Tibial artery (tissue), 4 donors: ENCODE data around the gene SULT1B1.

Source experiments
- DNase-seq, 2 donors: peaks; one replicate each; pipeline ENCODE4 v3.0.0-alpha.2; 2019
- H3K27ac ChIP-seq, 2 donors: fragments of 200-600 bp; sonication (generic) in 1 of 2; 1 replicate in 1 of 2; 2 replicates in 1 of 2; pipeline ENCODE4 v1.5.1; 2018 to 2019; ENCODE audit warnings: mild to moderate bottlenecking in 1 of 2
- H3K27me3 ChIP-seq, 2 donors: fragments of 200-600 bp; sonication (generic) in 1 of 2; one replicate each; pipeline versions ENCODE4 v1.5.1 to v1.6.0; 2016 to 2019
- H3K36me3 ChIP-seq, 3 donors: fragments of 200-600 bp; sonication (generic) in 2 of 3; one replicate each; pipeline ENCODE4 v1.5.1; 2016 to 2019; ENCODE audit warnings: mild to moderate bottlenecking in 2 of 3
- H3K4me1 ChIP-seq, 4 donors: fragments of 200-600 bp; sonication (generic) in 2 of 4; 1 replicate in 3 of 4; 2 replicates in 1 of 4; pipeline ENCODE4 v1.5.1; 2016 to 2019
- H3K4me3 ChIP-seq, 2 donors: fragments of 200-600 bp; sonication (generic) in 1 of 2; 1 replicate in 1 of 2; 2 replicates in 1 of 2; pipeline ENCODE4 v1.5.1; 2018 to 2019; ENCODE audit warnings: mild to moderate bottlenecking in 2 of 2
- H3K9me3 ChIP-seq, 3 donors: fragments of 200-600 bp; sonication (generic) in 1 of 3; one replicate each; pipeline ENCODE4 v1.5.1; 2016 to 2019
- CTCF ChIP-seq, 2 experiments: fragments of 200-600 bp in 1 of 2; fragments of 450-650 bp in 1 of 2; IDR thresholded peaks; one replicate each; pipeline ENCODE4 v1.5.1; 2017 to 2019; ENCODE audit warnings: antibody characterized with exemption in 2 of 2, mild to moderate bottlenecking in 1 of 2, moderate library complexity in 1 of 2
- intact Hi-C: fragments of 100-400 bp; cut with DNase I; formaldehyde crosslinking; loops from one replicate; pipeline ENCODE4 v1.15.0; 2023; ENCODE audit warnings: low total_unique reads

SULT1B1 gene

GRCh38 chr4:69710580-69710979 is 49.8 kb downstream of the SULT1B1 start:
- Histone ChIP-seq H3K4me3 (no peak overlapping the region), H3K36me3 (no peaks in the 10 kb centered on the region), H3K27me3 (no peaks in the 10 kb centered on the region), H3K9me3 (no peaks in the 10 kb centered on the region), H3K4me1 (no peaks in the 10 kb centered on the region), H3K27ac (no peak overlapping the region)
- intact Hi-C loops = no loop called here
- no peak for DNase-seq
- no peak for TF ChIP-seq CTCF (IDR thresholded peaks at IDR 0.05)

DNA sequence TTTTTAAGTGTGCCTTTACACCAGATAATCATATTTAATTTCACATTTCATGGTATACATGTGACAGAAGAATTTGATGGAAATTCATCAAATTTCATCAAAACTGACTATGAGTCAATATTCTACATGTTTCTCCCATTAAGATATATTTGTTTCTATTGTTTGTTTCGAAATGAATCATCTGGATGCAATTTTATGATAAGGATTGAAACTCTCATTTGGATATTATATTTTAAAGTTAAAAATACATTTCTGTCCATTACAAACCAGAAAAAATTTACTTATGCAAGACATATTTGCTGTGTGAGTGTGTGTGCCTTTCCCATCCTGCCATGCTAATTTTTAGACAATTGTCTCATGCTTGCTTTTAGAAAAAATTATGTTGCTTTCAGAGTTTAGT is 52.2 kb downstream of the SULT1B1 start:
- no peak for DNase-seq
- H3K4me3 ChIP-seq = no peak overlapping the region
- H3K4me1 ChIP-seq = no peaks in the 10 kb centered on the region
- TF ChIP-seq CTCF (IDR thresholded peaks at IDR 0.05) = no peak
- H3K27ac ChIP-seq = no peak overlapping the region
- H3K36me3 ChIP-seq = no peaks in the 10 kb centered on the region
- H3K9me3 ChIP-seq = no peaks in the 10 kb centered on the region
- H3K27me3 ChIP-seq = no peaks in the 10 kb centered on the region
- intact Hi-C loops = no loop called here

- H3K36me3 ChIP-seq = no peaks in the 10 kb centered on the region
- no peak for TF ChIP-seq CTCF (IDR thresholded peaks at IDR 0.05)
- H3K9me3 ChIP-seq = no peaks in the 10 kb centered on the region
- DNase-seq = no peak
- H3K27me3 ChIP-seq = no peaks in the 10 kb centered on the region
- H3K27ac ChIP-seq = no peak overlapping the region
- intact Hi-C loops = no loop called here
- no peak overlapping the region for H3K4me3 ChIP-seq
- H3K4me1 ChIP-seq = no peaks in the 10 kb centered on the region
These were observed 52.6 kb downstream of the SULT1B1 start for GRCh38 chr4:69707807-69708206.

DNA sequence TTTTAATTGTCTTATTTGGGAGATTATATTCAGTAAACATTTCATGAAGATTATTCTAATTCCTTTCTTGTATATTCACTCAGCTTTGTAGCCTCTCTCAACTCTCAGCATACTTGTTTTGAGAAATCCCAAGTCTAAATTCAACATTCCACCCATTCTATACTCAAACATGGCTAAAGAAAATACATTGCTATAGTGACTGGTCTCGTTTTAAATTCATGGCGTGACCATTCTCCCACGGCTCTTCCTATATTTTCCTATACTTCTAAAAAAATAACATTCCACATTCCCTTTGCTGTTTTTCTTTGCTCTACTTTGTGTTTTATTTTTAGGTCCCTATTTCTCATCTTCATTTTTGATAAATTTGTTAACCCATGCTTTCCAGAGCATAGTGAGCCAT is 58.2 kb downstream of the SULT1B1 start:
- Histone ChIP-seq H3K27ac (no peak overlapping the region), H3K4me3 (no peak overlapping the region), H3K4me1 (no peaks in the 10 kb centered on the region), H3K9me3 (no peaks in the 10 kb centered on the region), H3K36me3 (no peaks in the 10 kb centered on the region), H3K27me3 (no peaks in the 10 kb centered on the region)
- intact Hi-C loops = no loop called here
- no peak for DNase-seq
- no peak for TF ChIP-seq CTCF (IDR thresholded peaks at IDR 0.05)

DNA sequence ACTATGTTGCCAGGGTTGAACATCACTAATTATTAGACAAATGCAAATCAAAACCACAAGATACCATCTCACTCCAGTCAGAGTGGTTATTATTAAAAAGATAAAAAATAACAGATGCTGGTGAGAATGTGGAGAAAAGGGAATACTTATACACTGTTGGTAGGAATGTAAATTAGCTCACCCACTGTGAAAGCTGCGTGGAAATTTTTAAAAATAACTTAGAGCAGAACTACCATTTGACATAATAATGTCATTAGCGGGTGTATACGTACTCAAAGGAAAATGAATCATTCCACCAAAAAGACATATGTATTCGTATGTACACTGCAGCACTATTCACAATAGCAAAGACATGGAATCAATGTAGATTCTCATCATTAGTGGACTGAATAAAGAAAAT is 58.7 kb downstream of the SULT1B1 start:
- intact Hi-C loops = no loop called here
- Histone ChIP-seq H3K4me3 (no peak overlapping the region), H3K27ac (no peak overlapping the region), H3K36me3 (no peaks in the 10 kb centered on the region), H3K9me3 (no peaks in the 10 kb centered on the region), H3K27me3 (no peaks in the 10 kb centered on the region), H3K4me1 (no peaks in the 10 kb centered on the region)
- DNase-seq = no peak
- no peak for TF ChIP-seq CTCF (IDR thresholded peaks at IDR 0.05)

DNA sequence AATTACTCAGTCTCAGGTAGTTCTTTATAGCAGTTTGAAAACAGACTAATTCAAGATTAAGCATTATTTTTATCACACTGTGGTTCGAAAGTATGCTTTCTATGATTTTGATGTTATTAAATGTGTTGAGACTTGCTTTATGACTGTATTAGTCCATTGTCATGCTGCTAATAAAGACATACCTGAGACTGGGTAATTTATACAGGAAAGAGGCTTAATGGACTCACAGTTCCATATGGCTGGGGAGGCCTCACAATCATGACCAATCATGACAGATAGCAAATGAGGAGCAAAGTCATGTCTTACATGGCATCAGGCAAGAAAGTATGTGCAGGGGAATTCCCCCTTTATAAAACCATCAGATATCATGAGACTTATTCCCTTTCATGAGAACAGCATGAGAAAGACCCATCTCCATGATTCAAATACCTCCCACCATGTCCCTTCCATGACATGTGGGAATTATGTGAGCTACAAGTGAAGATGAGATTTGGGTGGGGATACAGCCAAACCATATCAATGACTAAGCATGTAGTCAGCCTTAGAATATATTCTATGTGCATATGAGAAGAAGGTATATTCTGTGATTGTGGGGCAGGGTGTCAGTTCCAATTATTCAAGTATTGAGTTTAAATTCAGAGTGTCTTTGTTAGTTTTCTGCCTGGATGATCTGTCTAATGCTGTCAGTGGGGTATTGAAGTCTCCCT is 62.7 kb downstream of the SULT1B1 start:
- H3K27me3 ChIP-seq = no peaks in the 10 kb centered on the region
- H3K36me3 ChIP-seq = no peaks in the 10 kb centered on the region
- intact Hi-C loops = no loop called here
- no peaks in the 10 kb centered on the region for H3K4me1 ChIP-seq
- TF ChIP-seq CTCF (IDR thresholded peaks at IDR 0.05) = no peak
- H3K27ac ChIP-seq = no peak overlapping the region
- no peaks in the 10 kb centered on the region for H3K9me3 ChIP-seq
- H3K4me3 ChIP-seq = no peak overlapping the region
- no peak for DNase-seq
